Ishikawa (cell line): ENCODE measurements around the gene PTPRN2.

ENCODE experiments used
- CEBPB ChIP-seq: IDR thresholded peaks from 2 replicates; pipeline ENCODE4 v1.6.1; 2012
- CREB1 ChIP-seq: IDR thresholded peaks from 2 replicates; pipeline ENCODE4 v1.6.1; 2012; ENCODE audit warnings: low read depth
- EP300 ChIP-seq: IDR thresholded peaks from 2 replicates; pipeline ENCODE4 v1.6.1; 2012; ENCODE audit warnings: borderline replicate concordance
- FOXM1 ChIP-seq: IDR thresholded peaks from 2 replicates; pipeline ENCODE4 v1.6.1; 2012; ENCODE audit warnings: low read depth, borderline replicate concordance
- NFIC ChIP-seq: IDR thresholded peaks from 2 replicates; pipeline ENCODE4 v1.6.1; 2012
- RAD21 ChIP-seq: IDR thresholded peaks from 2 replicates; pipeline ENCODE4 v1.6.1; 2012; ENCODE audit warnings: low read depth
- TAF1 ChIP-seq: IDR thresholded peaks from 2 replicates; pipeline ENCODE4 v1.6.1; 2012; ENCODE audit warnings: low read depth, mild to moderate bottlenecking
- TCF12 ChIP-seq: IDR thresholded peaks from 2 replicates; pipeline ENCODE4 v1.6.1; 2012; ENCODE audit warnings: low read depth
- TEAD4 ChIP-seq: IDR thresholded peaks from 2 replicates; pipeline ENCODE4 v1.6.1; 2012
- ZBTB7A ChIP-seq: IDR thresholded peaks from 2 replicates; pipeline ENCODE4 v1.6.1; 2012; ENCODE audit warnings: low read depth
- TF ChIP-seq, protein P1 (sequence below): IDR thresholded peaks from 2 replicates; pipeline ENCODE4 v1.6.1; 2012; ENCODE audit warnings: low read depth, mild to moderate bottlenecking
- TF ChIP-seq, protein P2 (sequence below): IDR thresholded peaks from 2 replicates; pipeline ENCODE4 v1.6.1; 2012
- TF ChIP-seq, protein P3 (sequence below): IDR thresholded peaks from 2 replicates; pipeline ENCODE4 v1.6.1; 2012

DNA sequence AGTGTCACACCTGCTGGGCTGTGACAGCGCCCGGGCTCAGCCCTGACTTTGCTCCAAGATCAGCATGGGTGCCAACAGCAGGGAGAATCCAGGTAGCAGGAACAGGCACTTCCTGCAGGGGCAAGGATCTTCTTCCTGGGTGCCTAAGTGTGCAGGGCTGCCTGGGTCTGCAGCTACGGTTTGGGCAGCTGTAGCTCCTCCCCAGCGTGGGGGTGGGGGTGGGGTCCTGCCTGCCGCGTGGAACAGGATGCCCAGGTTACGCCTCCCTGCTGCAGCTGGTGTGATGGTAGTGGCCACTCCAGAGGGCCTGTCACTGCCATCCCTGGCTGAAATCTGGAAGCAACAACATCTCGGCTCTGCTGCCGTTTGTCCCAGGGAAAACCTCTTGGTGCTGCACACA lies 981.5 kb downstream of the PTPRN2 start:
- TF ChIP-seq NFIC (no peak), TEAD4 (no peak), RAD21 (no peak), TAF1 (no peak), CREB1 (no peak), CEBPB (no peak), ZBTB7A (no peak), EP300 (no peak), TCF12 (no peak), FOXM1 (no peak)
- TF ChIP-seq, protein P1, sequence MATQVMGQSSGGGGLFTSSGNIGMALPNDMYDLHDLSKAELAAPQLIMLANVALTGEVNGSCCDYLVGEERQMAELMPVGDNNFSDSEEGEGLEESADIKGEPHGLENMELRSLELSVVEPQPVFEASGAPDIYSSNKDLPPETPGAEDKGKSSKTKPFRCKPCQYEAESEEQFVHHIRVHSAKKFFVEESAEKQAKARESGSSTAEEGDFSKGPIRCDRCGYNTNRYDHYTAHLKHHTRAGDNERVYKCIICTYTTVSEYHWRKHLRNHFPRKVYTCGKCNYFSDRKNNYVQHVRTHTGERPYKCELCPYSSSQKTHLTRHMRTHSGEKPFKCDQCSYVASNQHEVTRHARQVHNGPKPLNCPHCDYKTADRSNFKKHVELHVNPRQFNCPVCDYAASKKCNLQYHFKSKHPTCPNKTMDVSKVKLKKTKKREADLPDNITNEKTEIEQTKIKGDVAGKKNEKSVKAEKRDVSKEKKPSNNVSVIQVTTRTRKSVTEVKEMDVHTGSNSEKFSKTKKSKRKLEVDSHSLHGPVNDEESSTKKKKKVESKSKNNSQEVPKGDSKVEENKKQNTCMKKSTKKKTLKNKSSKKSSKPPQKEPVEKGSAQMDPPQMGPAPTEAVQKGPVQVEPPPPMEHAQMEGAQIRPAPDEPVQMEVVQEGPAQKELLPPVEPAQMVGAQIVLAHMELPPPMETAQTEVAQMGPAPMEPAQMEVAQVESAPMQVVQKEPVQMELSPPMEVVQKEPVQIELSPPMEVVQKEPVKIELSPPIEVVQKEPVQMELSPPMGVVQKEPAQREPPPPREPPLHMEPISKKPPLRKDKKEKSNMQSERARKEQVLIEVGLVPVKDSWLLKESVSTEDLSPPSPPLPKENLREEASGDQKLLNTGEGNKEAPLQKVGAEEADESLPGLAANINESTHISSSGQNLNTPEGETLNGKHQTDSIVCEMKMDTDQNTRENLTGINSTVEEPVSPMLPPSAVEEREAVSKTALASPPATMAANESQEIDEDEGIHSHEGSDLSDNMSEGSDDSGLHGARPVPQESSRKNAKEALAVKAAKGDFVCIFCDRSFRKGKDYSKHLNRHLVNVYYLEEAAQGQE: no peak
- TF ChIP-seq, protein P2, sequence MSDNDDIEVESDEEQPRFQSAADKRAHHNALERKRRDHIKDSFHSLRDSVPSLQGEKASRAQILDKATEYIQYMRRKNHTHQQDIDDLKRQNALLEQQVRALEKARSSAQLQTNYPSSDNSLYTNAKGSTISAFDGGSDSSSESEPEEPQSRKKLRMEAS: no peak
- TF ChIP-seq, protein P3, sequence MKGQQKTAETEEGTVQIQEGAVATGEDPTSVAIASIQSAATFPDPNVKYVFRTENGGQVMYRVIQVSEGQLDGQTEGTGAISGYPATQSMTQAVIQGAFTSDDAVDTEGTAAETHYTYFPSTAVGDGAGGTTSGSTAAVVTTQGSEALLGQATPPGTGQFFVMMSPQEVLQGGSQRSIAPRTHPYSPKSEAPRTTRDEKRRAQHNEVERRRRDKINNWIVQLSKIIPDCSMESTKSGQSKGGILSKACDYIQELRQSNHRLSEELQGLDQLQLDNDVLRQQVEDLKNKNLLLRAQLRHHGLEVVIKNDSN: no peak
